ENCODE measurements around the gene SEC14L2. TPM values are rescaled to one million over a fixed set of nuclear protein-coding genes. Genes with fewer than 3 reads are reported as not detected.

Gene SEC14L2
- total and polyA plus RNA-seq, 10 of the 15 experiments (the other 5 are each of a cell fraction or from before 2014, with no cell fraction given), result 0.08 to 4.0 (median 0.48) TPM

GRCh38 chr22:30423959-30424533, 27.2 kb downstream of the SEC14L2 start:
- Histone ChIP-seq H3K79me2 (ENCODE audit: control insufficient read depth, insufficient read depth, low read length) (peaks cover 45% of the 10 kb centered on the region), H3K9me3 (replicated peaks; ENCODE audit: control insufficient read depth, insufficient read depth, low read length) (no peaks in the 10 kb centered on the region; the same call in 2 of the 3 replicates), H3K4me3 (peak overlapping the region; percentile 86), H2AFZ (ENCODE audit: control insufficient read depth, low read depth, low read length) (peak overlapping the region; percentile 67), H3K27ac (ENCODE audit: control insufficient read depth, insufficient read depth) (peak overlapping the region; percentile 91), H4K20me1 (ENCODE audit: control insufficient read depth, insufficient read depth) (no peaks in the 10 kb centered on the region), H3K27me3 (replicated peaks in 1 of 2; ENCODE audit: control insufficient read depth in 2 of 2, insufficient read depth in 2 of 2, low read length in 1 of 2) (no peaks in the 10 kb centered on the region), H3K36me3 (ENCODE audit: control insufficient read depth in 2 of 2, insufficient read depth in 2 of 2, low read length in 1 of 2) (peaks cover 3 to 19% of the 10 kb centered on the region in 2 experiments; a peak in 3 of 4 replicates), H3K9ac (ENCODE audit: control insufficient read depth, insufficient read depth, low read length) (peak overlapping the region; percentile 87), H3K4me2 (ENCODE audit: control insufficient read depth, insufficient read depth) (peak overlapping the region; percentile 99), H3K4me1 (ENCODE audit: control insufficient read depth, insufficient read depth, low read length) (peaks cover 22% of the 10 kb centered on the region)
- ChIA-PET SMC1A (ENCODE audit: uncharacterized antibody, unreplicated experiment) (interaction anchor here (0.6 to 6.0 kb wide), 20 partner anchors 10 to 183 kb away, joined by 3 to 69 read pairs (median 5); partner anchors contain the start of genes CASTOR1, RNF215, SEC14L2 and TCN2), RAD21 (ENCODE audit: unreplicated experiment) (interaction anchor here (0.7 to 7.3 kb wide), 15 partner anchors 10 to 331 kb away, joined by 3 to 137 read pairs (median 4); partner anchors contain the start of genes CASTOR1, CCDC157, RNF215 and SEC14L2), POLR2A (interaction anchor here (0.6 to 6.4 kb wide), 26 partner anchors 9 to 1369 kb away, joined by 3 to 60 read pairs (median 4); partner anchors contain the start of genes MTMR3, PIK3IP1, RNF215 and SEC14L2), CTCF (interaction anchor here (0.6 to 7.5 kb wide), 21 partner anchors 9 to 316 kb away, joined by 3 to 172 read pairs (median 4); partner anchors contain the start of genes CASTOR1, CCDC157, RNF215 and SEC14L2)
- DNase-seq (ENCODE audit: low read depth, low spot score) (peak; percentile 99), FAIRE-seq (peak; percentile 91), ATAC-seq (peak; percentile 88)
- in situ Hi-C loops (cut with MboI), result no loop called here
- no TSS peak for BruUV-seq (replicated peaks)
- WGBS (ENCODE audit: insufficient coverage, insufficient replicate concordance, low lambda C conversion rate, missing lambda C conversion rate), result under 1% methylated on average over 31 of the region's 31 CpGs
- intact Hi-C loops (cut with micrococcal nuclease; ENCODE audit: unreplicated experiment), result loop anchor here (1.0 kb wide), 1 partner anchor 33 kb away; no protein-coding TSS in a partner anchor
- TF ChIP-seq ZNF687 (IDR thresholded peaks at IDR 0.05) (peak; percentile 28), ZNF274 (IDR thresholded peaks at IDR 0.05; ENCODE audit: insufficient read depth, insufficient read length) (no peak), ZBTB40 (IDR thresholded peaks at IDR 0.05; ENCODE audit: borderline replicate concordance) (no peak), EZH2 (IDR thresholded peaks at IDR 0.05; ENCODE audit: borderline replicate concordance, control insufficient read depth, low read depth, low read length) (no peak), HDAC2 (IDR thresholded peaks at IDR 0.05) (no peak), PAX8 (IDR thresholded peaks at IDR 0.05) (no peak), NFYB (IDR thresholded peaks at IDR 0.05; ENCODE audit: insufficient read depth, low read depth, low read length) (peak; percentile 85), NBN (IDR thresholded peaks at IDR 0.05) (no peak; the same call in 1 of the 2 replicates), NRF1 (conservative IDR thresholded peaks at IDR 0.05; ENCODE audit: low read depth, low read length) (0 out of 2 replicates have a peak, but pooled peaks have one; percentile 41), MAX (IDR thresholded peaks at IDR 0.05; ENCODE audit: low read depth, low read length) (peak; percentile 80; the same call in 1 of the 2 replicates), SPI1 (IDR thresholded peaks at IDR 0.05; ENCODE audit: borderline replicate concordance, insufficient read depth, low read depth, low read length) (no peak), EED (IDR thresholded peaks at IDR 0.05; ENCODE audit: low read depth) (no peak), FOXM1 (IDR thresholded peaks at IDR 0.05; ENCODE audit: low read depth, low read length) (no peak), HDAC6 (IDR thresholded peaks at IDR 0.05; ENCODE audit: unreplicated experiment) (no peak), KLF5 (IDR thresholded peaks at IDR 0.05; ENCODE audit: partially characterized antibody) (peak; percentile 22)

Measured in GM12878 (cell line).